Neural progenitor cell (in vitro differentiated cells): ENCODE data around the gene MS4A4A. TPM values are rescaled to one million over a fixed set of nuclear protein-coding genes. Genes with fewer than 3 reads are reported as not detected.

Source experiments
- DNase-seq: peaks from one replicate; pipeline ENCODE4 v3.0.0-alpha.2; 2016; ENCODE audit warnings: low spot score
- H2AFZ ChIP-seq: fragments of 200-600 bp; sonication (generic); replicated peaks from 2 replicates; pipeline ENCODE4 v1.6.1; 2016; ENCODE audit warnings: antibody characterized with exemption
- H3F3A ChIP-seq: fragments of 200-600 bp; sonication (generic); 2 replicates; pipeline ENCODE4 v1.6.1; 2016; ENCODE audit warnings: antibody characterized with exemption, low read depth
- H3K27ac ChIP-seq: fragments of 200-600 bp; sonication (generic); 2 replicates; pipeline ENCODE4 v1.5.1; 2016; ENCODE audit warnings: mild to moderate bottlenecking
- H3K27me3 ChIP-seq: fragments of 200-600 bp; sonication (generic); 2 replicates; pipeline ENCODE4 v1.6.1; 2016; ENCODE audit warnings: mild to moderate bottlenecking, moderate library complexity
- H3K36me3 ChIP-seq: fragments of 200-600 bp; sonication (generic); 2 replicates; pipeline ENCODE4 v1.5.1; 2016
- H3K4me1 ChIP-seq: fragments of 200-600 bp; sonication (generic); 2 replicates; pipeline ENCODE4 v1.6.1; 2016; ENCODE audit warnings: mixed run types
- H3K4me2 ChIP-seq: fragments of 200-600 bp; sonication (generic); 2 replicates; pipeline ENCODE4 v1.6.1; 2016
- H3K4me3 ChIP-seq: fragments of 200-600 bp; sonication (generic); 2 replicates; pipeline ENCODE4 v1.5.1; 2016
- H3K79me2 ChIP-seq: fragments of 200-600 bp; sonication (generic); 2 replicates; pipeline ENCODE4 v1.6.1; 2016; ENCODE audit warnings: low read depth
- H3K9ac ChIP-seq: fragments of 200-600 bp; sonication (generic); 2 replicates; pipeline ENCODE4 v1.6.1; 2016
- H3K9me3 ChIP-seq: fragments of 200-600 bp; sonication (generic); 2 replicates; pipeline ENCODE4 v1.5.1; 2016; ENCODE audit warnings: low read depth
- H4K20me1 ChIP-seq: fragments of 200-600 bp; sonication (generic); 2 replicates; pipeline ENCODE4 v1.6.1; 2016; ENCODE audit warnings: low read depth
- H3K27ac Mint-ChIP-seq: 3 replicates; pipeline ENCODE4 v1.8.0; 2021; ENCODE audit warnings: mixed read lengths
- H3K27me3 Mint-ChIP-seq: 2 replicates; pipeline ENCODE4 v1.8.0; 2022; ENCODE audit warnings: low read depth, mild to moderate bottlenecking, inconsistent platforms, moderate library complexity, mixed read lengths; ENCODE audit not compliant: insufficient read depth
- H3K36me3 Mint-ChIP-seq: 3 replicates; pipeline ENCODE4 v1.8.0; 2021; ENCODE audit warnings: mixed read lengths
- H3K4me1 Mint-ChIP-seq: 3 replicates; pipeline ENCODE4 v1.8.0; 2021; ENCODE audit warnings: mixed read lengths
- H3K4me3 Mint-ChIP-seq: 3 replicates; pipeline ENCODE4 v1.8.0; 2021; ENCODE audit warnings: mild to moderate bottlenecking, moderate library complexity, mixed read lengths
- H3K9me3 Mint-ChIP-seq: 3 replicates; pipeline ENCODE4 v1.8.0; 2020; ENCODE audit warnings: mixed read lengths
- EZH2 ChIP-seq: fragments of 200-600 bp; sonication (generic); IDR thresholded peaks from 2 replicates; pipeline ENCODE4 v1.6.1; 2017; ENCODE audit warnings: antibody characterized with exemption, mild to moderate bottlenecking, moderate library complexity
- EZH2phosphoT487 ChIP-seq: fragments of 200-600 bp; sonication (generic); IDR thresholded peaks from 2 replicates; pipeline ENCODE4 v1.6.1; 2017; ENCODE audit warnings: antibody characterized with exemption
- total RNA-seq: library from RNA; depleted of rRNA; stranded (reverse); fragments of >200 nt; gene quantifications from 2 replicates; pipeline ENCODE4 v1.2.3, GENCODE V29; 2015; ENCODE audit warnings: low replicate concordance
- TF ChIP-seq, protein P1 (sequence below): fragments of 200-600 bp; sonication (generic); IDR thresholded peaks from 2 replicates; pipeline ENCODE4 v1.5.1; 2017; ENCODE audit warnings: antibody characterized with exemption, mild to moderate bottlenecking

MS4A4A gene
- total RNA-seq, 1 donor from 2014 or later, result not detected

DNA sequence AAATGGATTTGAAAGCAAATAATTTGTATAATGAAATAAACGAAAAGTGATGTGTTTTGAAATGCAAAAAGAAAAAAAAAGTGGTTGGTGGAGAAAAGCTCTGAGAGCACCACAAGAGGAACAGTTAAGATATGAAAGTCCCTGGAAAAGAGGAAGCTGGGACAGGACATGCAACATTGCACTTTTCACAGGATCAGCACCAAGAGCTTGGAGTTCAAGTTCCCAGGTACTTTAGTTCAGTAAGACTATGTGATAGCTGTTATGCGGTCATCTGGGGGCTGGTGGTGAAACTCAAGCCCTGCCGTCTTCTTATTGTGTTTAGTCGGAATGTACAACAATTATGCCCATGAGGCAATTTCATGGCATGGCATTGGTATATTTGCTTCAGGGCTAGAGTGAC lies 17.1 kb upstream of the MS4A4A start:
- Mint-ChIP-seq H3K36me3 (no peaks in the 10 kb centered on the region), H3K27me3 (no peaks in the 10 kb centered on the region), H3K4me3 (no peak overlapping the region), H3K4me1 (no peaks in the 10 kb centered on the region), H3K9me3 (peaks cover 1% of the 10 kb centered on the region), H3K27ac (no peak overlapping the region)
- Histone ChIP-seq H4K20me1 (no peaks in the 10 kb centered on the region), H3K4me2 (no peak overlapping the region), H2AFZ (no peak overlapping the region), H3K9ac (no peak overlapping the region), H3K4me1 (no peaks in the 10 kb centered on the region), H3K27me3 (no peaks in the 10 kb centered on the region), H3F3A (no peaks in the 10 kb centered on the region), H3K36me3 (no peaks in the 10 kb centered on the region), H3K27ac (no peak overlapping the region), H3K4me3 (no peak overlapping the region), H3K79me2 (no peaks in the 10 kb centered on the region), H3K9me3 (no peaks in the 10 kb centered on the region)
- no peak for DNase-seq
- TF ChIP-seq EZH2phosphoT487 (no peak), EZH2 (no peak)
- TF ChIP-seq, protein P1, sequence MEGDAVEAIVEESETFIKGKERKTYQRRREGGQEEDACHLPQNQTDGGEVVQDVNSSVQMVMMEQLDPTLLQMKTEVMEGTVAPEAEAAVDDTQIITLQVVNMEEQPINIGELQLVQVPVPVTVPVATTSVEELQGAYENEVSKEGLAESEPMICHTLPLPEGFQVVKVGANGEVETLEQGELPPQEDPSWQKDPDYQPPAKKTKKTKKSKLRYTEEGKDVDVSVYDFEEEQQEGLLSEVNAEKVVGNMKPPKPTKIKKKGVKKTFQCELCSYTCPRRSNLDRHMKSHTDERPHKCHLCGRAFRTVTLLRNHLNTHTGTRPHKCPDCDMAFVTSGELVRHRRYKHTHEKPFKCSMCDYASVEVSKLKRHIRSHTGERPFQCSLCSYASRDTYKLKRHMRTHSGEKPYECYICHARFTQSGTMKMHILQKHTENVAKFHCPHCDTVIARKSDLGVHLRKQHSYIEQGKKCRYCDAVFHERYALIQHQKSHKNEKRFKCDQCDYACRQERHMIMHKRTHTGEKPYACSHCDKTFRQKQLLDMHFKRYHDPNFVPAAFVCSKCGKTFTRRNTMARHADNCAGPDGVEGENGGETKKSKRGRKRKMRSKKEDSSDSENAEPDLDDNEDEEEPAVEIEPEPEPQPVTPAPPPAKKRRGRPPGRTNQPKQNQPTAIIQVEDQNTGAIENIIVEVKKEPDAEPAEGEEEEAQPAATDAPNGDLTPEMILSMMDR, result no peak

DNA sequence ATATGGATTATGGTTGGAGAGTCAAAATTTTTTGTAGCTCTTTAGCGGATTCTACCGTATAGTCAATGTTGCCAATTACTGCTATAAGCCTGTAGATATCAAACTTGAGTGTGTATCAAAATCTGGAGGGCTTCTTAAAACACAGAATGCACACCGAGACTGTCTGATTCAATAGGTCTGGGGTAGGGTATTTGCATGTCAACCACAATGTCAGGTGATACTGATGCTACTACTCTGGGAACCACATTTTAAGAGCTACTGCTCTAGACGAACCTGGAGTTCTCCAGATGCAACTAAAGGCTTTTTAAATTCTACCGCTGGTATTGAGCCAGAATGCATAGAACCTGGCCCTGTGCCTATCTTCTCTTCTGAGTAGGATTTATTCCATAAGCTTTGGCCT lies 15.8 kb upstream of the MS4A4A start:
- Histone ChIP-seq H3K4me3 (no peak overlapping the region), H2AFZ (no peak overlapping the region), H3K27ac (no peak overlapping the region), H3K9me3 (peaks cover under 1% of the 10 kb centered on the region), H3K36me3 (no peaks in the 10 kb centered on the region), H3K27me3 (no peaks in the 10 kb centered on the region), H3K4me2 (no peak overlapping the region), H4K20me1 (no peaks in the 10 kb centered on the region), H3K4me1 (no peaks in the 10 kb centered on the region), H3K79me2 (no peaks in the 10 kb centered on the region), H3K9ac (no peak overlapping the region), H3F3A (no peaks in the 10 kb centered on the region)
- H3K27me3 Mint-ChIP-seq, result no peaks in the 10 kb centered on the region
- TF ChIP-seq, protein P1, result no peak
- TF ChIP-seq EZH2 (no peak), EZH2phosphoT487 (no peak)
- no peak overlapping the region for H3K4me3 Mint-ChIP-seq
- H3K9me3 Mint-ChIP-seq, result peaks cover 12% of the 10 kb centered on the region
- no peaks in the 10 kb centered on the region for H3K4me1 Mint-ChIP-seq
- H3K27ac Mint-ChIP-seq, result no peak overlapping the region
- DNase-seq, result no peak
- no peaks in the 10 kb centered on the region for H3K36me3 Mint-ChIP-seq

DNA sequence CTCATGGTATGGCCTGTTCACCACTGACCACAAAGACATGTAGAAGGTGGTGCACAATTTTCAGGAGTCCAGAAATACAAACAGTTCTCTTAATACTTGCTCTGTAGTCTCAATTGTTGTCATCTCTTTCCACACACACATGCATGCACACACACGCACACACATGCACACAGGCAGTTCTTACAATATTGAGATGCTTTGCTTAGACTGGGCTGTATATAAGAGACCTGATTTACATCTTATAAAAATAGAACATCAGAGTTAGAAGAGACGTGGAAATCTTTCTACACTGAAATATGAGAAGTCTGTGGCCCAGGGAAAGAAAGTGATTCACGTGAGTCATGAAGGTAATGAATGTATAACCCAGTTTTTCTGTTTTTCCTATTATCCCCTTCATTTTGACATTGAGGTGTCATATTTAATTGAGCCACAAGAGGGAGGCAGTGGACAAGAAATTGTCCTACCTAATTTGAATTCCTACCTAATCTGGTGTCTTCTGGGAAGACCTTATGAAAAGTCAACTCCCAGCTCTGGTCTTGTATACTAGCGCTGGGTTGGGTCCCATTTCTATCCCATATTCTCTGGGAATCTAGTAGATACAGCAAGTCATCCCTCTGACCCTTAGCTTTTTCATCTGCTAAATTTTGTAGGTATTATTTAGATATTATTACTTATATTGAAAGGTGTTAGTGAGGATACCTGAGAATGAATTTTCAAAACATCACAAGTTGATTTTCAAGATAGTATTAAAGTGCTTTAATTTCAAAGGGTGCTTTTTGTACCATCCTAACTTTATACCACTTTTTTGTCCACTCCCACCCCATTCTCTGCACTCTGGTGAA lies 14.9 kb upstream of the MS4A4A start:
- Mint-ChIP-seq H3K9me3 (peaks cover 13% of the 10 kb centered on the region), H3K4me1 (no peaks in the 10 kb centered on the region), H3K27ac (no peak overlapping the region), H3K4me3 (no peak overlapping the region), H3K36me3 (no peaks in the 10 kb centered on the region), H3K27me3 (no peaks in the 10 kb centered on the region)
- Histone ChIP-seq H3K27me3 (no peaks in the 10 kb centered on the region), H3K4me3 (no peak overlapping the region), H3K79me2 (no peaks in the 10 kb centered on the region), H3K4me2 (no peak overlapping the region), H3K9ac (no peak overlapping the region), H3K27ac (no peak overlapping the region), H3K36me3 (no peaks in the 10 kb centered on the region), H3K4me1 (no peaks in the 10 kb centered on the region), H2AFZ (no peak overlapping the region), H3F3A (no peaks in the 10 kb centered on the region), H4K20me1 (no peaks in the 10 kb centered on the region), H3K9me3 (peaks cover 7% of the 10 kb centered on the region)
- peak; percentile 43 for DNase-seq
- TF ChIP-seq, protein P1, result peak; percentile 73
- TF ChIP-seq EZH2, result no peak
- no peak for TF ChIP-seq EZH2phosphoT487
